Articular chondrocyte of knee joint (primary cell): Measurements from ENCODE around the gene FSCN2. TPM values are rescaled to one million over a fixed set of nuclear protein-coding genes. Genes with fewer than 3 reads are reported as not detected.

Source experiments
- small RNA-seq: library from RNA; depleted of rRNA; stranded (forward); fragments of <200 nt; gene quantifications from one replicate; pipeline ENCODE3, GENCODE V24; 2012
- total RNA-seq: library from RNA; depleted of rRNA; stranded (reverse); fragments of >200 nt; gene quantifications from 2 replicates; pipeline ENCODE4 v1.2.3, GENCODE V29; 2012

FSCN2 gene
- 2.4 and 3.4 TPM in 2 replicates for total RNA-seq

GRCh38 chr17:81527591-81528383 lies at the start of gene FSCN2:
TSS of gene FSCN2 (plus strand) at chr17:81528377. CDS start at chr17:81528532, 155 bp downstream.

GRCh38 chr17:81512562-81513371 lies 15.4 kb upstream of the FSCN2 start, which contains the start of gene ACTG1:
TSS of gene ACTG1 (minus strand) at chr17:81512799. CDS start at chr17:81512354, 445 bp downstream.

GRCh38 chr17:81552244-81553017 lies 24.3 kb downstream of the FSCN2 start, which contains the start of gene FAAP100:
TSS of gene FAAP100 (minus strand) at chr17:81552353. CDS start at chr17:81552330, 23 bp downstream.

Small RNA genes within 50 kb of the gene (small RNA-seq; reads per million reads assigned to genes)
- gene RF00019 = not detected

Other genes with a start within 250 kb of the FSCN2 start
- 67.0 and 71.6 TPM in 2 replicates for gene SLC38A10, start 233.1 kb upstream of the FSCN2 start, total RNA-seq
- 10.1 and 14.4 TPM in 2 replicates for gene BAHCC1, start 132.9 kb upstream of the FSCN2 start, total RNA-seq
- gene ACTG1, start 15.6 kb upstream of the FSCN2 start, total RNA-seq = 8,564 and 11,024 TPM in 2 replicates
- gene FAAP100, start 24.0 kb downstream of the FSCN2 start, total RNA-seq = 27.8 and 31.5 TPM in 2 replicates
- gene NPLOC4, start 108.7 kb downstream of the FSCN2 start, total RNA-seq = 64.6 and 78.3 TPM in 2 replicates
- 2.9 and 4.3 TPM in 2 replicates for gene TSPAN10, start 108.8 kb downstream of the FSCN2 start, total RNA-seq
- 0.54 and 0.65 TPM in 2 replicates for gene PDE6G, start 128.2 kb downstream of the FSCN2 start, total RNA-seq
- 14.4 and 16.1 TPM in 2 replicates for gene OXLD1, start 138.2 kb downstream of the FSCN2 start, total RNA-seq
- gene CCDC137, start 138.4 kb downstream of the FSCN2 start, total RNA-seq = 7.2 and 7.4 TPM in 2 replicates
- gene ARL16, start 155.4 kb downstream of the FSCN2 start, total RNA-seq = 27.1 and 29.9 TPM in 2 replicates
- 69.5 and 83.4 TPM in 2 replicates for gene HGS, start 155.6 kb downstream of the FSCN2 start, total RNA-seq
- 15.7 and 17.6 TPM in 2 replicates for gene MRPL12, start 175.0 kb downstream of the FSCN2 start, total RNA-seq
- gene SLC25A10, start 183.9 kb downstream of the FSCN2 start, total RNA-seq = 8.9 and 10.2 TPM in 2 replicates